Calu3 (cell line): ENCODE results near the gene ZSCAN29. TPM values are rescaled to one million over a fixed set of nuclear protein-coding genes. Genes with fewer than 3 reads are reported as not detected.

Experiments used
- BruUV-seq: library from RNA; stranded (reverse); fragments of 400-500 nt; replicated peaks from 2 replicates; lab custom pipeline; 2021; lab: Mats Ljungman, UMichigan
- CTCF ChIA-PET: fragments of 300-600 bp; sonication (Branson Sonifier 250); formaldehyde crosslinking; loops from one replicate; lab custom pipeline; 2022; ENCODE audit warnings: antibody characterized with exemption; lab: Charles Lee
- DNase-seq: peaks from one replicate; pipeline ENCODE4 v3.0.0; 2022
- H3K27ac Mint-ChIP-seq: one replicate; pipeline ENCODE4 v1.8.0; 2022; ENCODE audit warnings: mixed read lengths; ENCODE audit not compliant: unreplicated experiment
- H3K27me3 Mint-ChIP-seq: one replicate; pipeline ENCODE4 v1.8.0; 2022; ENCODE audit warnings: mixed read lengths; ENCODE audit not compliant: unreplicated experiment
- H3K36me3 Mint-ChIP-seq: one replicate; pipeline ENCODE4 v1.8.0; 2022; ENCODE audit warnings: mild to moderate bottlenecking, moderate library complexity, mixed read lengths; ENCODE audit not compliant: insufficient read depth, unreplicated experiment
- H3K4me1 Mint-ChIP-seq: one replicate; pipeline ENCODE4 v1.8.0; 2022; ENCODE audit warnings: mild to moderate bottlenecking, low read depth, mixed read lengths; ENCODE audit not compliant: unreplicated experiment
- H3K4me3 Mint-ChIP-seq: one replicate; pipeline ENCODE4 v1.8.0; 2022; ENCODE audit warnings: mild to moderate bottlenecking, low read depth, moderate library complexity, mixed read lengths; ENCODE audit not compliant: unreplicated experiment
- H3K9me3 Mint-ChIP-seq: one replicate; pipeline ENCODE4 v1.8.0; 2022; ENCODE audit warnings: low read depth, mixed read lengths; ENCODE audit not compliant: unreplicated experiment
- CTCF ChIP-seq: fragments of 200-600 bp; IDR thresholded peaks from one replicate; pipeline ENCODE4 v1.8.0; 2022; ENCODE audit warnings: antibody characterized with exemption; ENCODE audit not compliant: unreplicated experiment
- intact Hi-C: fragments of 100-400 bp; cut with micrococcal nuclease; formaldehyde crosslinking; loops from one replicate; pipeline ENCODE4 v1.10.0; 2022; ENCODE audit not compliant: unreplicated experiment
- total RNA-seq: library from RNA; stranded (reverse); gene quantifications from 2 replicates; pipeline ENCODE4 v1.2.3, GENCODE V29; 2022

Gene ZSCAN29
- total RNA-seq, 1 experiment from 2014 or later = 27.1 TPM

GRCh38 chr15:43410572-43411214 lies 39.9 kb upstream of the ZSCAN29 start:
- no peak for TF ChIP-seq CTCF
- intact Hi-C loops = no loop called here
- H3K9me3 Mint-ChIP-seq = no peaks in the 10 kb centered on the region
- CTCF ChIA-PET = no interaction called here
- no TSS peak for BruUV-seq
- no peaks in the 10 kb centered on the region for H3K4me1 Mint-ChIP-seq
- H3K27ac Mint-ChIP-seq = no peak overlapping the region
- H3K27me3 Mint-ChIP-seq = no peaks in the 10 kb centered on the region
- DNase-seq = no peak
- H3K4me3 Mint-ChIP-seq = no peak overlapping the region
- peaks cover 17% of the 10 kb centered on the region for H3K36me3 Mint-ChIP-seq

GRCh38 chr15:43408789-43409188 lies 37.9 kb upstream of the ZSCAN29 start:
- no TSS peak for BruUV-seq
- Mint-ChIP-seq H3K4me3 (no peak overlapping the region), H3K27ac (no peak overlapping the region), H3K4me1 (no peaks in the 10 kb centered on the region), H3K9me3 (no peaks in the 10 kb centered on the region), H3K27me3 (no peaks in the 10 kb centered on the region), H3K36me3 (peaks cover 9% of the 10 kb centered on the region)
- CTCF ChIA-PET = no interaction called here
- intact Hi-C loops = no loop called here
- TF ChIP-seq CTCF = no peak
- no peak for DNase-seq

- BruUV-seq = no TSS peak
- no peaks in the 10 kb centered on the region for H3K27me3 Mint-ChIP-seq
- H3K4me3 Mint-ChIP-seq = no peak overlapping the region
- H3K36me3 Mint-ChIP-seq = peaks cover 11% of the 10 kb centered on the region
- no peaks in the 10 kb centered on the region for H3K9me3 Mint-ChIP-seq
- no peaks in the 10 kb centered on the region for H3K4me1 Mint-ChIP-seq
- no peak for DNase-seq
- no peak for TF ChIP-seq CTCF
- no peak overlapping the region for H3K27ac Mint-ChIP-seq
- CTCF ChIA-PET = no interaction called here
- intact Hi-C loops = no loop called here
Observed at GRCh38 chr15:43406808-43407207, 36.0 kb upstream of the ZSCAN29 start.

- Mint-ChIP-seq H3K27me3 (no peaks in the 10 kb centered on the region), H3K36me3 (peaks cover 17% of the 10 kb centered on the region), H3K4me1 (no peaks in the 10 kb centered on the region), H3K4me3 (no peak overlapping the region), H3K9me3 (no peaks in the 10 kb centered on the region), H3K27ac (no peak overlapping the region)
- CTCF ChIA-PET = interaction anchor here (0.6 kb wide), 1 partner anchor 339 kb away, joined by 5 read pairs; no protein-coding TSS in a partner anchor
- no peak for DNase-seq
- TF ChIP-seq CTCF = no peak
- BruUV-seq = no TSS peak
- intact Hi-C loops = no loop called here
Observed at GRCh38 chr15:43406189-43406588, 35.3 kb upstream of the ZSCAN29 start.
